HFF-Myc (cell line): ENCODE measurements around the gene OR8B8.

Source experiments
- DNase-seq: peaks from one replicate; pipeline ENCODE4 v3.0.0-alpha.2; 2011; ENCODE audit warnings: low read depth; ENCODE audit errors: extremely low read depth
- H3K4me3 ChIP-seq: replicated peaks from 2 replicates; pipeline ENCODE4 v1.5.1; 2011; ENCODE audit warnings: low read depth, mild to moderate bottlenecking, control low read depth, low read length
- TF ChIP-seq, protein P1 (sequence below): IDR thresholded peaks from 2 replicates; pipeline ENCODE4 v1.5.1; 2012; ENCODE audit warnings: mild to moderate bottlenecking, low read depth, low read length, control low read depth; ENCODE audit errors: missing control alignments

OR8B8 gene, protein sequence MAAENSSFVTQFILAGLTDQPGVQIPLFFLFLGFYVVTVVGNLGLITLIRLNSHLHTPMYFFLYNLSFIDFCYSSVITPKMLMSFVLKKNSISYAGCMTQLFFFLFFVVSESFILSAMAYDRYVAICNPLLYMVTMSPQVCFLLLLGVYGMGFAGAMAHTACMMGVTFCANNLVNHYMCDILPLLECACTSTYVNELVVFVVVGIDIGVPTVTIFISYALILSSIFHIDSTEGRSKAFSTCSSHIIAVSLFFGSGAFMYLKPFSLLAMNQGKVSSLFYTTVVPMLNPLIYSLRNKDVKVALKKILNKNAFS

DNA sequence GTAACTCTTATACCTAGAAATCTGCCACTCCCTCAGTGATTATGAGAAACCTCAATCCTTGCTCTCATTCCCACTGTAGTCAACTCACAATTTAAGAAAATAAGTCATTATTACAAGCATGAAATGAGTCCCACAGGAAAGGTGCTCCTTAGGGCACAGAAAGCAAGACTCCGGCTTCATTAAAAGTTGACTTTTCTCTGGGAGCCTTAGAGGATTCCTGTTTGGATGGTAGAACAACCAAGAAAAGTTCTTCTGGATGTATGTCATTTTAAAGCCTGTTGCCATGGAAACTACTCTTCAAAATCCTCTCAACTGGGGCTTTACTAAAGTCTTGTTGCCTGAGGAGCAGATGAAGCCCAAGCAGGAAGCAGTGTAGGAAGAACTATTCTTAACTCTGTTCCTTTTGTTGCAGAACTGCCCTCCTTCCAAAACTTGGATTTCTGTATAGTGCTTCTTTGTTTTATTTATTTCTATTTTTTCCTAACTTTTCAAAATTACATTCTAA lies at the start of gene OR8B8:
TSS of gene OR8B8 (minus strand) at position 51 of the 505 bp plus-strand sequence. CDS start 4,611 bp downstream, outside the sequence.
- TF ChIP-seq, protein P1, sequence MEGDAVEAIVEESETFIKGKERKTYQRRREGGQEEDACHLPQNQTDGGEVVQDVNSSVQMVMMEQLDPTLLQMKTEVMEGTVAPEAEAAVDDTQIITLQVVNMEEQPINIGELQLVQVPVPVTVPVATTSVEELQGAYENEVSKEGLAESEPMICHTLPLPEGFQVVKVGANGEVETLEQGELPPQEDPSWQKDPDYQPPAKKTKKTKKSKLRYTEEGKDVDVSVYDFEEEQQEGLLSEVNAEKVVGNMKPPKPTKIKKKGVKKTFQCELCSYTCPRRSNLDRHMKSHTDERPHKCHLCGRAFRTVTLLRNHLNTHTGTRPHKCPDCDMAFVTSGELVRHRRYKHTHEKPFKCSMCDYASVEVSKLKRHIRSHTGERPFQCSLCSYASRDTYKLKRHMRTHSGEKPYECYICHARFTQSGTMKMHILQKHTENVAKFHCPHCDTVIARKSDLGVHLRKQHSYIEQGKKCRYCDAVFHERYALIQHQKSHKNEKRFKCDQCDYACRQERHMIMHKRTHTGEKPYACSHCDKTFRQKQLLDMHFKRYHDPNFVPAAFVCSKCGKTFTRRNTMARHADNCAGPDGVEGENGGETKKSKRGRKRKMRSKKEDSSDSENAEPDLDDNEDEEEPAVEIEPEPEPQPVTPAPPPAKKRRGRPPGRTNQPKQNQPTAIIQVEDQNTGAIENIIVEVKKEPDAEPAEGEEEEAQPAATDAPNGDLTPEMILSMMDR: no peak
- no peak for DNase-seq
- H3K4me3 ChIP-seq: no peak within 1 kb of the TSS

DNA sequence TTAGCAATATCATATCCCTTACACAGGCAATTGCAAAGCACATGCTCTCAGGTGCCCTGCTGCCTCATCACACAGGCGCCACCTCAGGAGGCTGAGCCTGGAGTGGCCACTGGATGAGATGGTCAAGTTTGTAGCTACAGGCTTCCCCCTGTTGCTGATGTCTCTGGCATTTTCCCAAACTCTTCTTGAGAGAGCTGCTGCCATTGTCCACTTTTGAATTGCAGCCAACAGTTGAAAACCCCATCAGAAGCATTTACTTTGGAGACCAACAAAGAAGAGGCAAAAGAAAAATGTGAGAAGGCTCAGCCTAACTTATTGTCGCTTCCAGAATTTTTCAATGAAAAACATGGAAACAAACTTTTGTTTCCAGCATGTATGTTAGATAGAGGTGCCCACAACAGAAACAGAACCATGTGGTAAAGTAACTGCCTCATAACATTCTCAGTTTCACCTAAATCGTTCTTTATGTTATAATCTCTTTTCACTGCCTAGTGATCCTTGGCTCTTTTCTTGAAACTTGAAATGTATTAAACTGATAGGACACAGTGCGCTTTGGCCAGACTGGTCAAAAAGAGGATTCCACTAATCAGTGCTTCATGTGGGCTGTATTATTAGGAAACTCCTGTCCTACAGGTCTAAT lies 47.6 kb upstream of the OR8B8 start:
- DNase-seq: no peak
- TF ChIP-seq, protein P1: no peak
- no peak overlapping the region for H3K4me3 ChIP-seq

DNA sequence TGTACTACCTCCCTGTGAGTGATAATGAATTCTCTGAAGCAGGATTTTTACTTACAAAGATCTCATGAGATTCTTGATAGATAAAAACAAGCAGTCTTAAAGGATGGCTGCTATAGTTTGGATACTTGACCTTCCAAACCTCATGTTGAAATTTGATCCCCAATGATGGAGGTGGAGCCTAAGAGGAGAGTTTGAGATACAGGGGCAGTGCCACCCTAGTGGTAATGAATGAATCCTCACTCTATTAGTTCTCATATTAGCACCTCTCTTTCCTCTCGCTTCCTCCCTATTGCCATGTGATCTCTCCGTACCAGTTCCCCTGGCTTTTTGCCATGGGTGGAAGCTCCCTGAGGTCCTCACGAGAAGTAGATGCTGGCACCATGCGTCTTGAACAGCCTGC lies 37.9 kb upstream of the OR8B8 start:
- DNase-seq: no peak
- TF ChIP-seq, protein P1: no peak
- H3K4me3 ChIP-seq: no peak overlapping the region

DNA sequence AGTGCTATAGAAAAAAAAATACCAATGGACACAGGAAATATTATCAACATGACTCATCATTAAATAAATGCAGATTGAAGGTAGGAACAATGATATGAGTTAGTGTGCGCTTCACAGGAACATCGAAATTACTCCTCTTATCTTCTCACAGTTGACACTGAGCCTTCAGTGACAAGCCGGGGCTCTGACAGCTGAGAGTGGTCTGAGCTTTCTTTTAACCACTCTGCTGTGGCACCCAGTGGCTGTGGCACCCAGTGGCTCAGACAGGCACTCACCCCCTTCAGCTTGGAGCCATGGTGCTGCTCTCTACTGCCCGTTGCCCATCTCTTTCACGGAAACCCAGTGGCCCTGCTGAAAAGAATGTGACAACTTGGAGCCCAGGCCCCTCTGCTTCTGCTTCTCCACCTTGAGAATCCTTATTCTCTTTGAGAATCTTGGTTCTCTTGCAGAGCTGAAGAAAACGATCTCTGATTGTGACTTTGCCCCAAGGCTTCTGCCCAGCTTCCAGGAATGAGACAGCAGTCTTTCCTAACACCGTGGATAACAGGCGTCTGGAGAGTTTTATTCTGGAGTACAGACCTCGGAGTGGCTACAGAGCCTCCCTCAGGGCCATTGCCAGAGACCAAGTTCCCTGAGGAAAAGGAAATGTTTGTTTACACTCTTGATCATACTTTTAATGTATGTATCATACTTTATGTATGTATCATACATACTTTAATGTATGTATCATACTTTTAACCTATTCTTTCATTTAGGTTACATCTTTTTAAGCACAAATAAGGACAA lies 37.1 kb upstream of the OR8B8 start:
- H3K4me3 ChIP-seq: no peak overlapping the region
- TF ChIP-seq, protein P1: no peak
- no peak for DNase-seq

DNA sequence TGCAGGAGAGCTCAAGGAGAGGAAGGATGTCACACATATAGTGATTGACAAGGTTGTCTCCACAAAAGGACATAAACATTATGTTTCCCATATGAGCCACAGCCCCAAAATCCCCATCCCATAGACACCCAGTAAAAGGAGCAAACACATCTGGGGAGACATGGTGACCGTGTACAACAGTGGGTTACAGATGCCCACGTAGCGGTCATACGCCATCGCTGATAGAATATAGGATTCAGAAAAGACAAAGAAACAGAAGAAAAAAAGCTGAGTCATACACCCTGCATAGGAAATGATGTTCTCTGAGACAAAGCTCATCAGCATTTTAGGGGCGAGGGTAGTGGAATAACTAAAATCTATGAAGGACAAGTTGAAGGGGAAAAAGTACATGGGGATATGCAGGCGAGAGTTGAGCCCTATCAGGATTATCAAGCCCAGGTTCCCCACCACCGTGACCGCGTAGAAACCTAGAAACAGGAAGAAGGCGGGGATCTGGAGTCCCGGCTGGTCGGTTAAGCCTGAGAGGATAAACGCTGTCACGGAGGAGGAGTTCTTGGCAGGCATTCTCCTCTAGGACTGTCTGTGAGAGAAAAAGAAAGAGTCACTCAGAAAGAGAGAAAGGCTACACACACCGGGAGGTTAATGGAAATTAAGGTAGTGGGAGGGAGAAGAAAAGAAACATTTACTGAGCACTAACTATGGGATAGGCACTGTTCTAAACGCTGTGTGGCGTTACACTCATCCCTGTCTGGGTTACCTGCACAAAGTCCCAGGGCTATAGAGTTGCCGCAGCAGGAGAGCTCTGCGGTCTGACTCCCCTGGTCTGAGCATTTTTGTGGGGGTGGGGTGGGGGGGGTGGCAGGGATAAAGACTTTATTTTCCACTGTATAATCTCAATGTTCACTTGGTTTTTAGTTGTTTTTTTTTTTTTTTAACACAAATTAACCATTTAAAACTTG lies 36.1 kb upstream of the OR8B8 start:
- H3K4me3 ChIP-seq: 0 out of 2 replicates have a peak overlapping the region, but pooled peaks have one; percentile 6
- TF ChIP-seq, protein P1: no peak
- DNase-seq: no peak

DNA sequence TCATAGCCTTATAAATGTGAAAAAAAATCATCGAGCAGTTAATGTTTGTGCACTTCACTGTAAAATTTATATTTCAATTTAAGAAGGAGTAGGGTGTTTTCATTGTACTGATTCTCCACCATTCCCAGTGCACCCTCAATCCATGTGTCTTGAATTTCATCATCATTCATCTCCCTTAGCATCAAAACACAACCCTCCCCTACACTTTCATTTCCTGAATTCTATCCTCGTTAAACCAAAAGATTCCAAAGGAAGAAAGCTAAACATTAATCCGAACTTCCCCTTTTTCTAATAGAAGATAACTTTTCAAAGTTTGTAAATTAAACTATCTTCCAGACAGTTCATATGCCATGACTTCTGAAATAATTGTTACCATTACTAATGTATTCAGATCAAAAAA lies 34.1 kb upstream of the OR8B8 start:
- no peak overlapping the region for H3K4me3 ChIP-seq
- TF ChIP-seq, protein P1: no peak
- DNase-seq: no peak
